ENCODE results near the gene GLIS2.
A peak's percentile ranks its signal among the peaks of the same experiment; 100 is the strongest.

The GLIS2 gene

DNA sequence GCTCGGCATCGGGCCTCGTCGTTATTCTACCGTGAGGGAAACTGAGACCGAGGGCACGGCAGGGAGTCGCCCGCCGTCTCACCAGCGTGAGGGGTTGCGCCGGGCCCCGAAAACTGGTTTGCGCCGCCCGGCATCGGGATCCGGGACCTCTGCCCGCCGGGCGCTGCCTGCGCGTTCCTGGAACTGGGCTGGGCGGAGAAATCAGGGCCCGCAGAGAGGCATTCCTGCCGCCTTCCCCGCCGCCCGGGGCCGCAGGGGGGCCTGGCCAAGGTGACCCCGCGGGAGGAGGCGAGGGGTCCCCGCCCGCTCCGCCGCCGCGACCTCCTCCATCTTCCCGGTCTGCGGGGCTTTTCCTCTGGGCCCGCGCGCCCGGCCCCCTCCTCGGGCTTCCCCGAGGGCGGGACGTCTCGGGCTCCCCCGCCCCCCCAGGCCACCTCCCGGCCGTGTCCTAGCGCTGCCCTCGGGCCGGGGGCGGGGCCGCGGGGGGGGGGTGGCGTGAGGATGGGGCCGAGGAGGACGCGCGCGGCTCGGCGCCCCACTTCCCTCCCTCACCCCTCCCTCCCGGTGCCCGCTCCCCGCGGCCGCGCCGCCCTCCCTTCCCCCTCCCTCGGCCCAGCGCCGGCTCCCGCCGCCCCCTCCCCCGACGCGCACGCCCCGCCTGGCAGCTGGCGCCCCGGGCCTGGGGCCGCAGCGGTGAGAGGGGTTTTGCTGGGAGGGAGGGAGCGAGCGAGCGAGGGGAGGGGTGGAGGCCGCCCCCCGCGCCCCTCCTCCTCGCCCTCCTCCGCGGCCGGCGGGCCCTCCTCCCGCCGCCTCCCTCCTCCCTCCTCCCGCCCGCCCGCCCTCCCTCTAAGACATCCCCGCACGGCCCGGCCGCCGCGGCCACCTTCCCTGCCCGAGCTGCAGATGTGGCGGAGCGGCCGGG, at the start of gene GLIS2:
Gene GLIS2 (plus strand): TSS at position 882 of the 922 bp plus-strand sequence. CDS start 16,214 bp downstream, outside the sequence.
- peak; percentile 47 for DNase-seq
- in situ Hi-C loops (cut with MboI; ENCODE audit: low pct_unique_long_range_greater_than_20kb, low sequenced_read_pairs): no loop called here

DNA sequence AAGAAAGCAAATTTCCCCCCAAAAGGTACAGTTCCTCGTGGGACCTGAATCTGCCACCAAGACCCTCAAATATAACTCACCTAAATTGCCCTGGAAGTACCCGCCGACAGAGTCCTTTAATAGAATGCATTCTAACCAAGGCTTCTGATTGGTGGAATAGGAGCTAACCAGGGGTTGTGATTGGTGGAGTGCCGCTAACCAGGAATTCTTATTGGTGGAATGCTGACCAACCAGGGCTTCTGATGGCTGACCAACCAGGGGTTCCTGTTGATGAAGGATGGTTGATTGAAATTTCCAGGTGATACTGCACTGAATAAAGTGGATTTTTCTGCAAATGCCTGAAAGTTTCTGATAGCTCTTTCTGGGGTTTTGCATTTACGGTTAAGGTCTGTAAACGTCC, 49.5 kb upstream of the GLIS2 start:
- DNase-seq: no peak
- in situ Hi-C loops (cut with MboI; ENCODE audit: low pct_unique_long_range_greater_than_20kb, low sequenced_read_pairs): no loop called here

DNA sequence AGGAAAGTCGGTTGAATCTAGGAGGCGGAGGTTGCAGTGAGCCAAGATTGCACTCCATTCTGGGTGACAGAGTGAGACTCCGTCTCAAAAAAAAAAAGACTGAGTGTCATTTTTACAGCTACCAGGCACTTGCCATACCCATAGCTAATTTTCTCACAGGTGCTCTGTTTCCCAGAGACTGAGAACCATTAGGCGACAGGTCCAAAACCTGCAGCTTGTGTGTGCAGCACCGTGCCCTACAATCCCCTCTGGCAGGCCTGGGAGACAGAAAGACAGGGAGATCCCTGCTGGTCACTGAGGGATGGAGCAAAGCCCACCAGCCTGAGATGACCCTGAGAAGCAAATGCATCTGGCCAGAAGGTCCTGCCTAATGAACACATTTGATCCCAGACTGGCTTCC, 45.8 kb upstream of the GLIS2 start:
- DNase-seq: no peak
- in situ Hi-C loops (cut with MboI; ENCODE audit: low pct_unique_long_range_greater_than_20kb, low sequenced_read_pairs): no loop called here

DNA sequence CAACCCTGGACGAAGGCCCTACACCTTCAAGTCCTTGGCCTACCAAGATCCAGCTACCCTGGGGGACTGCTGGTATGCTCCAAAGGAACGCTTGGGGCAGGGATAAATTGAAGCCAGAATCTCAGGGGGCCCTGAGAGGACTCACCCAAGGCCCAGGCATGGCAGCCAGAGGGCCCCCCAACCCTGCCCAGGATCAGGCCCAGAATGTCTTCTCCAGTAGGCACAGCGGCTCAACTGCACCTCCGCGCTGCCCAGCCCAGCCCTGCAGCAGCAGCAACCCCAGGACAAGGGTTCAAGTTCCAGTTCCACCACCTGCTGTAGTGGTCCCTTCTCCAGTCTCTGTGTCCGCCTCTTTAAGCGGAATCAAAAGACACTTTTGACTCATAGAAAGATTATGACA, 45.3 kb upstream of the GLIS2 start:
- in situ Hi-C loops (cut with MboI; ENCODE audit: low pct_unique_long_range_greater_than_20kb, low sequenced_read_pairs): no loop called here
- DNase-seq: no peak

DNA sequence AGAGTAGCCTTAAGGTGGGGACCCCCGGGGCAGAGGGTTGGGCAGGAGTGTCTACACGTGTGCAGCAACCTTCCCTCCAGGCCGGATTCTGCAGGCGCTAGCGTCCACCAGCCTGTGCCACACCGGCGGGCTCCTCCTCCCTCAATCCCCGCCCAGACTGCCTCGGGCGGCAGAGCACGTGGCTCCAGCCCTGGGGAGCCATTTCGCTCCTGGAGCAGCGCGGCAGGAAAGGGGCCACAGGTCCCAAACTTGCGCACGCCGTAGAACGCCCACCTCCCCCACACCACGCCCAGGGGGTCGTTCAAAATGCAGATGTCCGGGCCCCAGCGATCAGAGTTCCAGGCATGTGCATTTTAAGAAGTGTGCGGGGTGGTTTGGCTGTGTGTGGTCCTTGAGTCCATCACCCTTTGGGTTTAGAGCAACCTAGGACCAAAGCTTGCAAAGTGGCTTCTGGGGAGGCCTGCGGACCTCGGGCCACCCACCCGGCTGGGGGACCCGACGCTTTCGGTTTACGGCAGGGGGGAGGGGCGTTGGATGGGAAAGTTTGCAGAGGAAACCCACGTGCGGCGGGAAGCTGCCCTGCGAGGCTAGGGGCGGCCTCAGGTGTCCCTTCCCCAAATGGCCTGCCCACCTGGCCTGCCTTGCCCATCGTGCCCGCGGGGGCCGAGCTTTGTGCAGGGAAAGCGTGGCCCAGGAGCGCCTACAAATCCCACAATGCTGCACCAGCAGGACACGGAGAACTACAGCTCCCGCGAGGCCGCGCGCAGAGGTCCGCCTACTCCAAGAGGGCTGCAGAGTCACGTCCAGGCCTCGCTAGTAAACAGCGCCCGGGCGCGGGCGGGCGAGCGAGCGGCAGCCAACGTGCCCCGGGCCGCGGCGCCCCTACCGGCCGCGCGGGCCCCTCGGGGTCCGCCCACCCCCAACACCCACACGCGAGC, 44.4 kb upstream of the GLIS2 start:
- in situ Hi-C loops (cut with MboI; ENCODE audit: low pct_unique_long_range_greater_than_20kb, low sequenced_read_pairs): no loop called here
- DNase-seq: peak; percentile 89

DNA sequence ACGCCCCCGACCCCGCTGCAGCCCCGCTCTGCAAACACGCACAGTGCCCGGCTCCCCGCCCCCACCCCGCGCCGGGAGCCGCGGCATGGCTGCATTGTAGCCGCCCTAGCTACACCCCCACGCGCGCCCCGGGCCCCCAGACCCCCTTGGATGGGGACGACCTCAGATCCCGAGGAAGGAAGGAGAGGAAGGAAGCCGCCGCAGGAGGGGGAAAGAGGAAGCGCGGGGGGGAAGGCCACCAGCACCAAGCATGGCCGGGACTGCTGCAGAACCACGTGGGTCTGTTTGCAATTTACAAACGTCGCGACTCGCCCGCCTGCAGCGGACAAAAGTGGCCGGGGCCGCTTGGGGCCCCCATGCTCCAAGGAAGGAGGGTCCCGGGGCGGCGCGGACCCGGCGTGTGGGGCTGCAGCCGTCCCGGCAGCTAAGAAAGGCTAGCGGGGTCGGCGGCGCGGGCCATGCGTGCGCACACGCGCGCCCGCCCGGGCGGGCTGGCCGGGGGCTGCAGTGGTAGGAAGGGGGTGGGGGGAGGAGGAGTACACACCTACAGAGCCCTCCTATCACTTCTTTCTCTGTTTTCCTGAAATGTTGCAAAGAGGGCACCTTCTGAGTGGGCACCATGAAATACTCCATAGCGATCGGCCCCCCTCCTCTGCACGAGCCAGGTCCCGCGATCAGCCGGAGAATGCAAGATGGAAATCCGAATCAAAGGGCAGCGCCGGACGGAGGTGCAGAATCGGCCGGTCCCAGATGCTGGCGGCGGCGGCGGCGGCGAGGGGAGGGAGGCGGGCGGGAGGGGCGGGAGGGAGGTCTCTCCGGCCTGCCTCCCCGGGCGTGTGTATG, 43.5 kb upstream of the GLIS2 start:
- in situ Hi-C loops (cut with MboI; ENCODE audit: low pct_unique_long_range_greater_than_20kb, low sequenced_read_pairs): no loop called here
- peak; percentile 66 for DNase-seq

DNA sequence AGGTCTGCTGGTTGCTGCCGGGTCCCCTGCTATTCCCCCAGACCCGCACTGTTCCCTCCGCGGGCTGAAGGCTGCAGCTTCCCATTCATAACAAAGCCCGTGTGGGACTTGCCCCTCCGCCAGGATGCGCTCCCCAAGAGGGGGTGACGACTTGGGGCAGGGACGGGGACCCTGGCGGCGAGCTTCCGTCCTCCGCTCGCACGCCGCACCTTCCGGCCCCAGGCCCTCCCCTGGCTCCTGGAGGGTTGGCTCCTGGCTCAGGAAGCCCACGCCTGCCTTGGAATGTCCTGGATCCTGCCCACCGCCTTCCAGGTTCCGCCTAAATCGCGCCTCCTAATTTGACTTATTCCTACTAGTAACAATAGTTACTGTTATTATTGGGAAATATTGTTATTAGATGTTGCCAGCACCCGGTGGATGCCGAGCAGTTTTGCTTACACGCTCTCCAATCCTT, 42.0 kb upstream of the GLIS2 start:
- in situ Hi-C loops (cut with MboI; ENCODE audit: low pct_unique_long_range_greater_than_20kb, low sequenced_read_pairs): no loop called here
- DNase-seq: peak; percentile 65

DNA sequence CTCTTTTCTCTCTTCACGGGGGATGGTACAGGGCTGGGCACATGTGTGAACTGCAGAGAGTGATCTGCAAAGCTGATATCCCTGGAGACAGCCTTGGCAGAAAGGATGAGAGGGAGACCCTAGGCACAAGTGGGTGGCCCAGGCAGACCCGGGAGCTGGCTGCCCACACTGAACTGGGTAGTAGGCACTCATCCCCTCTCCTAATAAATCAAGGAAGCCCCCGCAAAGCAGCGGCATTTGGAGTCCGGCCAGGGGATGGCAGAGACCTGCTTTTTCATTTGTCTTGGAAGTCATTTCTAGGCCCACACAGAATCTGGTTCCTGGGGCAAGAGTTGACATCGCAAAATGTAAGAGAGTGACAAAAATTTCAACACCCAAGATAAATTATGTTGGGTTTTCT, 40.0 kb upstream of the GLIS2 start:
- in situ Hi-C loops (cut with MboI; ENCODE audit: low pct_unique_long_range_greater_than_20kb, low sequenced_read_pairs): no loop called here
- DNase-seq: no peak

DNA sequence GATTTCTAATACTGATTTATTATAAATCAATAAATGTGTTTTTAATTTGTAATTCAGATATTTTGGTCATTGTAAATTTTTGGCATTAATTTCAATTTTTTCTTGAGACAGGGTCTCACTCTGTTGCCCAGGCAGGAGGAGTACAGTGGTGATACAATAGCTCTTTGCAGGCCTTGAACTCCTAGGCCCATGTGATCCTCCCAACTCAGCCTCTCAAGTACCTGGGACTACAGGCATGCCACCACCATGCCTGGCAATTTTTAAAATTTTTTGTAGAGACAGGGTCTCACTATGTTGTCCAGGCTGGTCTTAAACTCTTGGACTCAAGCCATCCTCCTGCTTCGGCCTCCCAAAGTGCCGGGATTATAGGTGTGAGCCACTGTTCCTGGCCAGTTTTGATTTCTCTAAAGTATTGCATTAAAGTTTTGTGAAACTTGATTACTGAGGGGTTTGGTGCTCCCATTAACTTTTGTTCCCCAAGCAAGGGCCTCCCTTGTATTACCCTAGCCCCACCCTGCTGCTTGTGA, 37.8 kb upstream of the GLIS2 start:
- DNase-seq: no peak
- in situ Hi-C loops (cut with MboI; ENCODE audit: low pct_unique_long_range_greater_than_20kb, low sequenced_read_pairs): no loop called here

DNA sequence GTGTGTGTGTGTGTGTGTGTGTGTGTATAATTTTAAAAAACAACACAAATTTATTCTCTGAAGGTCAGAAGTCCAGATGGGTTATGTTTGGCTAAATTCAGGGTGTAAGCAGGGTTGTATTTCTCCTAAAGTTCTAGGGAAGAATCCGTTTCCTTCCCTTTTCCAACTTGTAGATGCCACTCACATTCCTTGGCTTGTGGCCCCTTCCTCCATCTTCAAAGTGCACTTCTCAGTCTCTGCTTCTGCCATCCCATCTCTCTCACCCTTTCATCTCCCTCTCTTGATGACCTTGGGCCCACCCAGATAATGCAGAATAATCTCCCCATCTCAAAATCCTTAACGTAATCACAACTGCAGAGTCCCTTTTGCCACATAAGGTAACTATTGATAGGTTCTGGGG, 35.2 kb upstream of the GLIS2 start:
- no peak for DNase-seq
- in situ Hi-C loops (cut with MboI; ENCODE audit: low pct_unique_long_range_greater_than_20kb, low sequenced_read_pairs): no loop called here

DNA sequence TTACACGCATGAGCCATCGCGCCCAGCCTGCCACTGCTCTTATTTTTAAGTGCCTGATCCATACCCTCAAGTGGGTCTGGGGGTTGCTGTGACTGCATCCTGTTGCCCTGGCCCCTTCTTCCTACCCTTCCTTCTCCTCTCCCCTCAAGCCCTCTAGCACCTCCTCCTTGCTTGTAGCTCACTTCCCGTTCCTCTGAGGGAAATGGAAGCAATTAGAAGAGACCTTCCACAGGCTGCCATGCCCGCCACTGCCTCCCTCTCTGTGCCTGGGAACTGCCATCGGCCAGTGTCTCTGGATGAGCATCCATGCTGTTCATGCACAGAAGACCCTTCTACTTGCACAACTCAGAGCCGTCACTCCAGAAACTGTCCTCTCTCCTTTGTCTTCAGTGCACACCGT, 32.4 kb upstream of the GLIS2 start:
- in situ Hi-C loops (cut with MboI; ENCODE audit: low pct_unique_long_range_greater_than_20kb, low sequenced_read_pairs): no loop called here
- peak; percentile 31 for DNase-seq

DNA sequence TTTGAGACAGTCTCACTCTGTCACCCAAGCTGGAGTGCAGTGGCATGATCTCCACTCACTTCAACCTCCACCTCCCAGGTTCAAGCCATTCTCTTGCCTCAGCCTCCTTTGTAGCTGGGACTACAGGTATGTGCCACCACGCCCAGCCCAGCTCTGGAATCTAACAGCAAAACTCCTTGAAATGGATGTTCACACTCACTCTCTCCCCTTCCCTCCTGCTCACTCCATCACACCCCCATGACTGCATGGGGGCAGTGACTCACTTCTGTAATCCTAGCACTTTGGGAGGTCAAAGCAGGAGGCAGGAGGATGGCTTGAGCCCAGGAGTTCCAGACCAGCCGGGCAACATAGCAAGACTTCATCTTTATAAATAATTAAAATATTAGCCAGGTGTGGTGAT, 31.9 kb upstream of the GLIS2 start:
- no peak for DNase-seq
- in situ Hi-C loops (cut with MboI; ENCODE audit: low pct_unique_long_range_greater_than_20kb, low sequenced_read_pairs): no loop called here

DNA sequence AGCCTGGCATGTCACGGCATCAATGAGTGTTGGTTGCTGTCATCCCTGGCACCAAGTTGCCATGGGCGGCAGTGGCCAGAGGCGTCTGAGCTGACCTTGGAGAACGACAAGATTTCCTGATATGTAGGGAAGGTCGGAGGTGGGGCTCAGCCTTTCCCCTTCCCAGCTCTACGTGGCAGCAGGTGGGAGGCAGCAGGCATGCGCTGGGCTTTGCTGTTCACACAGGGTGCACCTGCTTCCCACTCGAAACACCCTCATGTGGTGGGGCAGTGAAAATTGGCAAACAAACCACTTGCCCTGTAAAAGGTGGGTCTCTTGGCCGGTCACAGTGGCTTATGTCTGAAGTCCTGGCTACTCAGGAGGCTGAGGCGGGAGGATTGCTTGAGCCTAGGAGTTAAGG, 30.7 kb upstream of the GLIS2 start:
- DNase-seq: no peak
- in situ Hi-C loops (cut with MboI; ENCODE audit: low pct_unique_long_range_greater_than_20kb, low sequenced_read_pairs): no loop called here

DNA sequence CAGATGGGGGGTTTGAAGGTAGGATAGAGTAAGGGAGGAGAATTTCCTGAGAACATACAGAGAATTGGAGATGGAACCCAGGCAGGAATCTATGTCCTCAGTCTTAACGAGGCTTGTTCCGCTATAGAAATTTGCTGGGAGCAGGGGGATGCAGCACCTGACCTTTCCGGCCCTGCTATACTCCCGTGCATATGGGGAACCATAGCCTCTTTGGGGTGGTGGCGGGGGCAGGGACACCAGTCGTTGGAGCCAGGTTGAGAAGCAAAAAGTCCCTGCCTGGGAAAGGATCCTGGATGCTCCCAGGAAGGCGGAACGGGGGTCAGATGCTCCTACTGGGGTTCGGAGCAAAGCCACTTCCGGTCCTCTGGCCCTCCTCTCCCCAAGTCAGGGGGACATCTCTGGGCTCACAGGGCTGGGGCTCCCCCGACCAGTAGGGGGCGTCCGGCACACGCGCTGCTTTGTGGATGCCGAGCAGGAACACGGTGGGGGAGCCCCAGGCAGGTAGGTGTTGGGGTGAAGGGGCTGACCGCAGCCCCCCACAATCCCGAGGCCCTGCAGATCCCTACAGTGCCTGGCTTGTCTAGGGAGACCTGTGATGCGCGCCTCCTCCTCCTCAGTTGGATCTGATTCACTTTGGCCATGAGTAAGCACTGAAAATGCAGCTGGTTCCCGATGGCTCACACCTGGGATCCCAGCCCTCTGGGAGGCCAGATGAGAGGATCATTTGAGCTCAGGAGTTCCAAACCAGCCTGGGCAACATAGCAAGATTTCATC, 27.5 kb upstream of the GLIS2 start:
- DNase-seq: peak; percentile 68
- in situ Hi-C loops (cut with MboI; ENCODE audit: low pct_unique_long_range_greater_than_20kb, low sequenced_read_pairs): no loop called here

DNA sequence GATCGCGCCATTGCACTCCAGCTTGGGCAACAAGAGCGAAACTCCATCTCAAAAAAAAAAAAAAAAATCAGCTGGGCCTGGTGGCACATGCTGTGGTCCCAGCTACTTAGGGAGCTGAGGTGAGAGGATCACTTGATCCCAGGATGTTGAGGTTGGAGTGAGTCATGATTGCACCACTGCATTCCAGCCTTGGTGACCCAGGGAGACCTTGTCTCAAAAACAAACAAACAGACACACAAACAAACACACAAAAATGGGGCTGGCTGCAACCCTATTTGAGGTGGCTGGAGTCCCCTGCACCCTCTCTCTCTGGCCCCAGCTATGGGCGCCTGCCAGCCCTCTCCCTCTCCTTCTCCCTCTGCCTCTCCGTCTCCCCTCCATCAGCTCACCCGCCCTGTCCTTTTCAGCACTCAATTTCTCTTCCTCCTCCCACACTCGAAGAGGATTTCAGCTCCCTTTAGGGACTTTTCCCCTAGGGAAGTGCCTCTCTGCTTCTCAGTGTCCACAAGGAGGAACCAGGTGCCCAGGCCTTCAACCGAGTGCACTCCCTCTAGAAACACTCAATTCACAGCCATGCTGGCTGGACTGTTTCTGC, 25.5 kb upstream of the GLIS2 start:
- in situ Hi-C loops (cut with MboI; ENCODE audit: low pct_unique_long_range_greater_than_20kb, low sequenced_read_pairs): no loop called here
- no peak for DNase-seq

DNA sequence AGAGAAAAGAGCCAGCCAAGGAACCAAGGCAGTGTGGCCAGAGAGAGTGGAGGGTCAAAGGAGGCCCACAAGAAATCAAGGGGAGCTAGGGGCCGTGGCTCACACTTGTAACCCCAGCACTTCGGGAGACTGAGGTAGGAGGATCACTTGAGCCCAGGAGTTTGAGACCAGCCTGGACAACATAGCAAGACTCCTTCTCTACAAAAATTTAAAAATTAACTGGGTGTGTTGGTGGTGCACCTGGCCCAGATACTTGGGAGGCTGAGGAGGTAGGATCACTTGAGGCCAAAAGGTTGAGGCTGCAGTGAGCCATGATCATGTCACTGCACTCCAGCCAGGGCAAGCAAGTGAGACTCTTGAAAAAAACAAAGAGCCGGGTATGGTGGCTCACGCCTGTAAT, 24.2 kb upstream of the GLIS2 start:
- no peak for DNase-seq
- in situ Hi-C loops (cut with MboI; ENCODE audit: low pct_unique_long_range_greater_than_20kb, low sequenced_read_pairs): no loop called here

DNA sequence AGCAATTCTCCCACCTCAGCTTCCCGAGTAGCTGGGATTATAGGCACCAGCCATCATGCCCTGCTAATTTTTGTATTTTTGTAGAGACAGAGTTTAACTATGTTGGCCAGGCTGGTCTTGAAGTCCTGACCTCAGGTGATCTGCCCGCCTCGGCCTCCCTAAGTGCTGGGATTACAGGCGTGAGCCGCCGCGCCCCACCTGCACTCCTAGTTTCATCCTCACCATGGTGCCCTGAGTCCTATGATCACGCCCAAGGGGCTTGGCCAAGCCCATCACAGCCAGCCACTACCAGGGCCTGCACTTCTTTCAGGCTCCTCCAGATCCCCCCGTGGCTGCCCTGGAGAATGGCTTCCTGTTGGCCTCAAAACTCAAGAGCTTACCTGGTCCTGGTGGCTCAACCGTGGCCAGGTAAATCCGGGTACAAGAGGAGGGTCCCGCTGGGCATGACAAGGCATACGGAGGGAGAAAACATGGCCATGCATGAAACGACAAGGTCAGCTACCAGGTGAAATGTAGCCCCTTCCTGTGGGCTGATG, 22.6 kb upstream of the GLIS2 start:
- in situ Hi-C loops (cut with MboI; ENCODE audit: low pct_unique_long_range_greater_than_20kb, low sequenced_read_pairs): no loop called here
- no peak for DNase-seq

All from KBM-7 (cell line).